Measurements from ENCODE around the gene SPANXC.
"Not testable (repeated sequence)": the region's sequence is repeated elsewhere in the genome, so short reads cannot be mapped to it uniquely, and the experiment has no call there.

SPANXC gene, protein sequence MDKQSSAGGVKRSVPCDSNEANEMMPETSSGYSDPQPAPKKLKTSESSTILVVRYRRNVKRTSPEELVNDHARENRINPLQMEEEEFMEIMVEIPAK

DNA sequence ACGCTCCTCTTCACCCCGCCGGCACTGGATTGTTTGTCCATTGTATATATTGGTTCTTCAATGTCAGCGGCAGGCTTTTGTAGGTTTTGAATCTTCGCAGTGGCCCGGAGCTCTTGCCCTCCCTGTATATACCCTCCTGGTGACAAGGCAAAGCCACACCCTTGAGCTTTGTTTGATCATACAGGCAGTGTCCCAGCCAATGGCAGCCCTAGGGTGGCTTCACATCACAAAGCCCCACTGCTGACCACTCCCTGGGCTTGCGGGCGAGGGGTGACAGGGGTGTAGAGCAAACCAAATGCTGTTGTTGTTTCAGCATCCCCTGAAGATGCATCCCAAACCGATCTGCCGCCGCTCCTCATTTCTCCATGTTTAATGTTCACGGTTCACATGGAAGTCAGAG lies at the start of gene SPANXC:
Gene SPANXC (minus strand): TSS at position 101 of the 400 bp plus-strand sequence. CDS start 60 bp downstream, at position 41.
- not testable (repeated sequence) for DNase-seq

DNA sequence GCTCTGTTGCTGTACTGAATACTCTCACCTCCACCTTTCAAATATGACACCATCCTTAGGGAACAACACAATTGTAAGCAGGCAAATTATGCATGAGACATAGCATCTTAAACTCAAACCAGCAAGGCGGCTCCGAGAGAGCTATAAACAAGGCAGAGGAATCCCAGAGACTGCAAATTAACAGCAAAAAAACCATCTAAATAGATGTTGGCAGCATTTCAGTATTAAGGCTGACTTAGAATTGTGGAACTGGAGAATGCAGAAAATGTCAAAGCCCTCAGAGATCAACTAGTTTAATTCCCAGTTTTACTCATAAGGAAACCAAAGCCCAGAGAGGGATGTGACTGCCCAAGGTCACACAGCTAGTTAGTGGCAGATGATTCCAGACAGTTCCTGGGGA lies 37.2 kb upstream of the SPANXC start:
- no peak for DNase-seq

DNA sequence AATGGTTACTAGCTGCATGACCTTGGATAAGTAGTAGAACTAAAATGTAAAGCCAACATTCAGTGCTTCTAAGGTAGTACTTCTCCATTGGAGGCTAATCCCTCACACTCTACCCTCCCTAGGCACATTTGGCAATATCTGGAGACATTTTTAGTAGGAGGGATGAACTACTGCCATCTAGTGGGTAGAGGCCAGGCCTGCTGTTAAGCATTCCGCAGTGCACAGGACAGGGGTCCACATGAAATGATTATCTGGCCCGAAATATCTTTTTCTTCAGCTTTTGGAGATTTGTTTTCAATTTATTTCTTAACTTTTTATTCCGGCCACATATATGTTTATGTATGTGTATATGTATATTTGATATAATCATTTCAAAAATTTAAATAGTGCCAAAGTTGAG lies 36.0 kb upstream of the SPANXC start:
- no peak for DNase-seq

DNA sequence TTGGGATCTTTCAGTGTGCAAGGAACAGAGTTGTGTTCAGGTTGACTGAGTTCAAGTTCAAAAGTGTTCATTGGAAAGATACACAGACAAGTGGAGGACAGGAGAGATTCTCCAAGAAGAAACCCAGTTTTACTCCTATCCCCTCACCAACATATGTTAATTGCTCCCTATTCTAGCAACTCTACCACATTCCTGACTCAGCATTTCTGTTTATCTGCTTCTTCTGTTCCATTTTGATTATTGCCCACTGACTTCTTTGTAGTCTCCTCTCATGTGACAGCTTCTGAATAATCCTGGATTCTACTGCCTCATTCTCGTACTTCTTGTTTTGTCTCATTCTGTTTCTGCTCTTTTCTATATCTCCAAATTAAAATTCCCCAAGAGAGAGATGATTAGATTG lies 15.8 kb upstream of the SPANXC start:
- no peak for DNase-seq

DNA sequence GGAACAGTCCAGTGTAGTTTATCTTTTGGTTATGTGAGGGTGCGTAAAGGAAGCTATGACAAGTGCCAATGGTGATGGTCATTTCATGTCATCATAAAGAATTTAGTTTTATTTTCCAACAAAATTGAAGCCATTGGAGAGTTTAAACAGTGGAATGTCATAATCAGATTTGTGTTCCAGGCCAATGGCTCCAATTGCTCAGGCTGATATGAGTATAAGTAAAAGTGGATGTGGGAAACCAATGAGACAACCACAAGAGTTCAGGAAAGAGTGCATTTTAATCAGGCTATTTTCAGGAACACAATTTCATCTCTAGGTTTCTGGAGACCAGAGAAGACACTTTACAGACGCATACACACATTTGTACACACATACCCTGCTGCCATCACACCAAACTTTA lies 20.7 kb downstream of the SPANXC start:
- no peak for DNase-seq

DNA sequence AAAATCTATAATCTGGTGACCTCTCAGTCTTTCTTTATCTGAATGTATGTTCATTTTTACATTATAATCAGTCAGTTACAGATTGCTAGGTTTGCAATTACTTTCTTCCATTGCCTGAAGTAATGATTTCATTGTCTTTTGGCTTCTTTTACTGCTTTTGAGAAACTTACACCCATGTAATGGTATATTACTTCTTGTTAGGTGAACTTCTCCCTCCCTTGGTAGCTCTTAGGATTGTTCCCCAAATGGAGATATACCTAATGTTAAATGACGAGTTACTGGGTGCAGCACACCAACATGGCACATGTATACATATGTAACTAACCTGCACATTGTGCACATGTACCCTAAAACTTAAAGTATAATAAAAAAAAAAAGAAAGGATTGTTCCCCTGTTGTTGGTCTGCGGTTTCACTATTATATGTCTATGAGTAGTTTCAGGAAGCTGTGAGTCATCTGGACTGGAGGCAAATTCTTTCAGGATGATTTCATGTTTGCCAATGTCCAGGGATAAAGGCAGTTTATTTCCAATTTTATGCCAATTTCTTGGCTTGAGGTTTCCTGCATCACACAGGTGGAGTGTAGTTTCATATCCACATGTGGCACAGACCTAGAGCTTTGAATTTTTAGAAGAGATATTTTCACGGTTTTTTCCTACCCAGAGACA lies 21.8 kb downstream of the SPANXC start:
- no peak for DNase-seq

DNA sequence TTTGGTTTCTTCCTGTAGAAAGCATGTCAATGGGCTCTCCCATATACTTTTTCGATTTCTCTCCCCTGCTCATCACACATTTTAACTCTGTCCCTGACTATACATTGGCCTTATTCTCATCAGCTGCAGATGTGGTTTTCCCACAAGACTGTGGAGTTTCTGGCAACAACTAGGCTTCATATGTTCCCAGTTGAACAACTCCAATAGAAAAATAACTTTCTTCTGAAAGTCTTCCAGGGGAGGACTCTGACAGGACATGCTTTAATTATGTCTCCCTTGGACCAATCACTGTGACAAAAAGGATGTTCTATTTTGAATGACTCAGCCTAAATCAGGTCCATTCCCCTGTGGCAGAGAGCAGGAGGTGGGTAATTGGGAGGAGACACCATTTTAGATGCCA lies 28.1 kb downstream of the SPANXC start:
- DNase-seq, result no peak

DNA sequence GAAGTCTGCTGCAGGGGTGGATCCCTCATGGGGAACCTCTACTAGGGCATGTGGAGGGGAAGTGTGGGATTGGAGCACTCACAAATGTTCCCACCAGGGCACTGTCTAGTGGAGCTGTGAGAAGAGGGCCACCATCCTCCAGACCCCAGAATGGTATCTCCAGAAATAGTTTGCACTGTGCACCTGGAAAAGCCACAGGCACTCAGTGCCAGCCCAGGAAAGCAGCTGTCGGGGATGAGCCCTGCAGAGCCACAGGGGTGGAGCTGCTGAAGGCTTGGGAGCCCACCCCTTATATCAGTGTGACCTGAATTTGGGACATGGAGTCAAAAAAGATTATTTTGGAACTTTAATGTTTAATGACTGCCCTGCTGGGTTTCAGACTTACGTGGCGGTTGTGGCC lies 40.4 kb downstream of the SPANXC start:
- DNase-seq, result no peak
